DND-41 (cell line): ENCODE data around the gene HVCN1.

Experiments used
- CTCF ChIP-seq: IDR thresholded peaks from 2 replicates; pipeline ENCODE4 v1.5.1; 2012; ENCODE audit warnings: borderline replicate concordance, low read length, moderate library complexity, mild to moderate bottlenecking; ENCODE audit not compliant: poor library complexity, severe bottlenecking; ENCODE audit errors: extremely low read depth
- EZH2 ChIP-seq: IDR thresholded peaks from 3 replicates; pipeline ENCODE4 v1.6.1; 2012; ENCODE audit warnings: borderline replicate concordance, low read depth, mild to moderate bottlenecking, moderate library complexity, low read length, inconsistent platforms; ENCODE audit not compliant: severe bottlenecking

GRCh38 chr12:110702081-110702480 is 13.2 kb upstream of the HVCN1 start:
- TF ChIP-seq CTCF, result no peak
- TF ChIP-seq EZH2, result no peak
